Stimulated activated CD4-positive, alpha-beta T cell treated with anti-CD3 and anti-CD28 coated beads, TNF-alpha, amount 100 ng/mL, for 24 hours (primary cell): ENCODE data around the gene HOXB7.

Experiments used
- DNase-seq, 3 experiments: peaks; one replicate each; pipeline ENCODE4 v3.0.0-alpha.2; 2020; ENCODE audit warnings: low read depth in 3 of 3

HOXB7 gene

DNA sequence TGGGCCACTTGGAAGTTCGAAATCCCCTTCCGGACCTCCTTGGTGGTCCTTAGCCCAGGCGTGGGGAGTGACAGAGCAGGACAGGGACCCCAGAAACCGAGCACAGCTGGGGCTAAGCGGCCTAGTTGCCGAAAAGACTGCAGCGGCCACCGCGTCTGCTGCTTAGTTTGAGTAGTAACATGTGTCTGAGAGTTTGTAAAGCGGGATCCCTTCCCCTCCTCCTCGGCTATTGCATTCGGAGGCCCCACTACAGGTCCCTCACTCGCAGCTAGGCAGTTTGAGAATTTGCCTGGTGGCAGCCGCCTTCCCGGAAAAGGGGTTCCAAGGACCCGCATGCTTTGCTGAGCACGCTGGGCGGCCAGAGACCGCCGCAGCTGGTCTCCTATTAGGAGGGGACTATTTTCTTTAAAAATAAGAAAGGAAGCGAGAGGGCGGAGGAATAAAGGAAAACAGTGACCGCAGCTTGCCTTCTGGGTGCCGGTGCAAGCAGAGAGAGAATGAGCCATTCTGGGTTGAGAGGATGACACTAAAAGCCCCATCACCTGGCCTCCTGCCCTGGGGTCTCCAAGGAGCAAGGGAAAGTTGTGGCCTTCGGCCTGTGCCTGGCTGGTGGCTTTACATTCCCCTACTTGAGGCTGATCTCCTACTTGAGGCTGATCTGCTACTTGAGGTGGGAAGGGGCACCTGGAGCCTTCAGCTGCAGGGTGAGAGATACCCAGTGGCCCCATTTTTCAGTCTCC lies 16.1 kb downstream of the HOXB7 start:
- no peak for DNase-seq

- DNase-seq, result peak; percentile 65 to 80 (median 65)
Measured at GRCh38 chr17:48593840-48594537, 16.8 kb downstream of the HOXB7 start.

GRCh38 chr17:48593126-48593829 lies 17.5 kb downstream of the HOXB7 start, which contains the start of gene HOXB5:
Gene HOXB5 (minus strand): TSS chr17:48593779. CDS start chr17:48593682, 97 bp downstream.
- no peak for DNase-seq

DNA sequence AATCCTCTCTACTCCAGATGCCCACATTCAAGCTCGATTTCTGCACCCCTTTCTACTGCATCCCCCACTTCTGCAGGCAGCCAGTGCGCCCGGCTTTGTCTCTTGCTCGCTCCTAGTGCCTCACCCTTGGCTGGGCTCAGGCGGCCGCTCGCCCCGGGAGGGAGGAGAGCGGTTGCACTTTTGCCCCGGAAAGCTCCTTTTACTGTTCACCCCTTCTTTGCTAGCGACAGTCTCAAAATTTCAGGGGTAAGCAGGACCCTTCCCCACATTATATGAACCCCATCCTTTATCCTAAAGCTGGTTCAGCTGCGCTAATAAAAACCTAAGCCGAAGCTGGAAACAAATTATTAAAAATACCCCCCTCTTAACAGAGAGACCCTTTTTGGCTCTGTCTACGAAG lies 18.2 kb downstream of the HOXB7 start:
- no peak for DNase-seq

DNA sequence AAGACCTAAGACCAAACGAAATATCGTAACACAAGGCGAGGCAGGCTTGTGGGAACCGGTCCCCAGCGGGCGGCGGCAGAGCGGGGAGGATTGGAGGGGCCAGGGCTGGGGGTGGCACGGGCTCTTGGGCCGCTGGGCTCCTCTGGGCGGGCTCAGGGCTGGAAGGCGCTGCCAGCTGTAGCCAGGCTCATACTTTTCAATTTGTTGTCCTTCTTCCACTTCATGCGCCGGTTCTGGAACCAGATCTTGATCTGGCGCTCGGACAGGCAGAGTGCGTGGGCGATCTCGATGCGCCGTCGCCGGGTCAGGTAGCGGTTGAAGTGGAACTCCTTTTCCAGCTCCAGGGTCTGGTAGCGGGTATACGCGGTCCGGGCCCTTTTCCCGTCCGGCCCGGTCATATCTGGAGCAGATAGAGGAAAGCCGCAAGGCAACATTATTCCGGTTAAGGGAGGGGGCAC lies 18.7 kb downstream of the HOXB7 start:
- DNase-seq, result no peak

DNA sequence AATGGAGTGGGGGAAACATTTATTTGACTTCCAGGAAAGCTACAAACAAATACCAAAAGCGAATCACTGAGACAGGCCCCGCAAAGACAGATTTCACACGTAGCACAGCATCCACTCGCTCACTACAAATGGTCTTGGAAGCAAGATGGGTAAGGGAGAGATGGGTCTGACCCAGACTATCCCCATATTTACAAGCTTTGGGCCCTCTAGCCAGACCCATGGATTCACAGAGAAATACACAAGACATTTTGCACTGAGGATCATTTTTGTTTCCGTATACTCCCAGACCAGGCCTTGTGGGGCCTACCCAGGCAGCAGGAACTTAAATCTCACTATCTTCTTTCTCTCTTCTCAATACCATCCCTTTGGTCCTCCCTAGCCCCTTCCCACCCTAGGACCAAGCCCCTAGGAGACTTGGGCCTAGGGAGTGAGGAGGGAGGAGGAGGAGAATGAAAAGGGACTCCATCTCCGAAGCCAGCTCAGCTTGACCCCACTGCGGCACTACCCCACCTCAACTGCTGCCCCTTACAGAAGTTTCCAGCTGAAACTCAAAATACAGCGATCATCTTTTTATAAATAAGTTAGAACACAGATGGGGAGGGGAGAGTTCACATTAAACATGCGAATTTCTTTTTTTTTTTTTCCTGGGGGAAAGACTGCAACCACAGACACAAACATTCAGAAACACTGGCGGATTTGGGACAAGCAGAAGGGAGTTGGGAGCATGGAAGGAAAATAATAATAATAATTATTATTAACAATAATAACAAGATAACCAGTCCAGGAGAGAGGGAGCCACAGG lies 19.4 kb downstream of the HOXB7 start:
- no peak for DNase-seq

- DNase-seq, result no peak
Measured at GRCh38 chr17:48590607-48591161, 20.1 kb downstream of the HOXB7 start.

DNA sequence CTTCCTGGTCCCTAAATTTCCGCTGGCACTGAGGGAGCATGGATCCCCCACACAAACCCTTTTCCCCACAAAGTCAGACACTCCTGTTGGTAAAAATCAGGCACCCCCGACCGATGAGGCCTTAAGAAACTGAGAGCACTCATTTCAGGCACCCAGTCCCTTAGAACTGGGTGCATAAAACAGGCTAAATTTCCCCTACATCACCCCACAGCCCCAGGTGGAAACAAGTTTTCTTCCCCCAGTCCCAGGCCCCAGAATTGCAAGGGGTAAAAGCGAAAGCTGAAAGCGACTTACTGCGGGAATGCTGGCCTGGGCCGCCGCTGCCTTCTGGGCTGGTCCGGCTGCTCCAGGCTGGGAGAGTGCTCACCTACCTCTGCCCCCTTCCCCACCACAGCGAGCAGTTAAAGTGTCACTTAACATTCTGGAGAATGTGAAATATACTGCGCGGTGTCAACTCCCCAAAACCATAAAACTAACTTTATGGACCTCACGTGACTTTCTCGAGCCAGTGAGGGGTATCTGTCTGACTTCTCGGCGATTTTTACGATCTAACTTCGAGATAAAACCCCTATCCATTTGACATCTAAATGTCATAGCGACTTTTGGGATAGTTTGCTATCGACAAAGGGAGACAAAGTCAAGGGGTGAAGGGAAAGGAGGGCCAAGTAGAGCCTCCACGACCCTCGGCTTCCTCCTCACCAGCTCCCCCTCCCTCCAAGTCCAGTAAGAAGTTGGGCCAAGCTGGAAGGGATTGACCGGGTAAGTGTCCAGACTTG lies 20.8 kb downstream of the HOXB7 start, which contains the start of gene HOXB3:
TSS of gene HOXB3 (minus strand) at position 411 of the 776 bp plus-strand sequence. CDS start 37,767 bp downstream, outside the sequence.
- no peak for DNase-seq

DNA sequence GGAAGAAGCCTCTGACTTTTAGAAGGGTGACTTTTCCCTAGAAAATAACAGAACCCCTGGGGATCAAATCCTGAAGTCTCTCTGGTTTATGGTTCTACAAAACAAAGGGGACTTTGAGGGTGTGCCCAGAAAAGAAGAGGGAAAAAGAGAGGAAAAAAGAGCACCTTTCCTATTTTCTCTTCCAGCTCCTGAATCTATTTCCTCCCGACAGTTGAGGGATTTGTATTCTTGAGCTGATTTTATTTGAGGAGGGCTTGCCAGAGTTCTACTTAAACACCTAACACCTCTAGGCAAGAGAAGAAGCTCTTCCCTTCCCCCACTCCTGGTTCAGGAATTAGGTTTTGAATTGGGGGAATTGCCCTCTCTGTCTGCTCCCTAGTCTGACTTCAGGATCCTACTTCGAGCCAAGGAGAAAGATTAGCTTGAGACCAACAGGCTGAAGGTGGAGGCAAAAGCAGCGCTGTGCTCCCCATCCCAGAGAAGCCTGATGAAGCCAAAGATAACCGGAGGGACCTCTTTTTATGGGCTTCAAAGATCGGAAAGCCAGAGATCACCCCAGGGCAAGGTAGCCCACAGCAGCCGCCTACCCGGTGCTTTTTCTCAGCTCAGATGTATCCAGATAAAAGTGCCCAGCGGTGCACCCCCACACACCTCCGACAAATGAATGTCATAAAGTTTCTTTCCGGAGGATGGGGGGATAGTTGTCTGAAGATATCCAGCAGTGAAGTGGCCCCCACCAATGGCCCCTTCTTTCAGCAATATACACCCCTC lies 21.6 kb downstream of the HOXB7 start:
- no peak for DNase-seq

DNA sequence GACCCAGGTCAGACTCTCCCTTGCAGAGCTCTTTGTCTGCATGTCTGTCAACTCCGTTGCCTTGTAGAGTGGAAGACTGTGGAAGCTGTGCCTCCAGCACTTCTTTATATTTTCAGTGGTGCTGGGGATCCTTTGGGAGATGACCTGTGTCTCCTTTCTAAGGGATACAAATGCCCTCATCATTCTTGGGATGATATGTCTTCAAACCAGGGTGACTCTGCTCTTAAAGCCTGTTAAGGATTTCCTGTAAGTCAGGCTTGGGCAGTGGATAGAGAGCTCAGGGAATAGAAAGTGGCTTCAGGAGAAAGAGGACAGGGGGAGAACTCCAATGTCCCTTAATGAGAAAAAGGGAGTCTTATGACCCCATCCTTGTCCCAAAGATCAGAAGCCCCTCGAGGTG lies 22.3 kb downstream of the HOXB7 start:
- DNase-seq, result no peak

- DNase-seq, result no peak
Measured at GRCh38 chr17:48588074-48588415, 22.8 kb downstream of the HOXB7 start.

GRCh38 chr17:48587276-48588073 lies 23.3 kb downstream of the HOXB7 start:
- DNase-seq, result no peak

- DNase-seq, result no peak
Measured at GRCh38 chr17:48586355-48587258, 24.2 kb downstream of the HOXB7 start.

DNA sequence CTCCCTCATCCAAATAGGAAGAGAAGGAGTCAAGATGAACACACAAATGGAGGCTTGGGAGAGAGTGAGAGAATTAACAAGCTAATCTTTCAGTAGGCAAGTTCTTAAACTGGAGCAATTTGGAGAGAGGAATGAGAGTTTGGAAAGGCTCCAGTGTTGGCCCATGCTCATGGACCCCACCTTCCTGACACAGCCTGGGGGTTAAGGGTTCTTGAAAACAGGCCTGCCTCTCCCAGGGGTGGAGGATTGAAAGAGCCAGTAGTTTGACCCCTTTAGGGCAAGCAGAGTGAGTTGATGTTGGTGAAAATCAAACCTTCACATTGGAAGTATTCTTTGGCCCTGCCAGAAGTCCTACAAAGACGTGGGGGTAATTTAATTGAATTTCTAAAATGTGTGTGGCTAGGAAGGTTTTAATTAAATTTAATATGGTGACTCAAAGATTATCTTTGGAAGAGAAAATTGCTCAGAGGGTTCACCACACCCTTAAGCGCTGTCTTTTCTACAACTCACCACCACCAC lies 26.5 kb downstream of the HOXB7 start:
- DNase-seq, result no peak

DNA sequence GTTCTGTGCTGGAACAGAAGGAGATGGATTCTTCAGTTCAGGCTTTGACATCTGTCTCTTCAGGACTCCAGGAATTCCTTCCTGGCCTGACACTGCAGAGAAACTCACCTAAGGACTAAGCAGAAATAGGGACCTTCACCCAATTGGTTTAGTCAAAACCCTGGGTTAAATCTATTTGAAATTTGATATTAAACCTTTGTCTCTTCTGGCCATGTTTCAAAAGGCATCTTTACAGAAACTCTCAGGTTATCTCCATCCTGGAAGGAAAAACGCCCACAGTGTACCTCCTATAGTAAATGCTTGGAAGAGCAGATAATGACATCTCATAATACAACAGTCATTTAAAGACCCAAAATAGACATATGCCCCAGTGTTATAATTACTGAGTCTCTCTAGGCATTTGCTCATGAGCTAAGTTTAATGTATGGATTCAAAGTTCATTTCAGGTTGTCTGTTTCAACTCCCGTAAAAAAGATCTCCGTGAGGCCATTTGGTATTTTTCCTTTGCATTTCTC lies 27.1 kb downstream of the HOXB7 start:
- DNase-seq, result no peak

DNA sequence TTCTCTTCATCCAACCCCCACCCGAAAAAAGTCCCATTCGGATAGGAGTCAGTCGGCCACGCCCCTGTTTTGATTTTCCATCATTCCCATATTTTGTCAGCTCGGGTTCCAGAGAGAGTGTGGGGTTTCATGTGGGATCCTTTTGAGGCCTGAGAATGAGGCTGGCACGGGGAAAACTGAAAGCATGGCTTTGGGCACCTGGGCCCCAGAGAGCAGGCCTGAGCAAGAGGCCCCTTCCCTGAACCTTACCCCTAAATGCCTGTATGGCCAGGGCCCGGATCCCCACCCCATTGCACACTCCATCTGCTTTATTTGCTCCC lies 28.1 kb downstream of the HOXB7 start:
- no peak for DNase-seq

DNA sequence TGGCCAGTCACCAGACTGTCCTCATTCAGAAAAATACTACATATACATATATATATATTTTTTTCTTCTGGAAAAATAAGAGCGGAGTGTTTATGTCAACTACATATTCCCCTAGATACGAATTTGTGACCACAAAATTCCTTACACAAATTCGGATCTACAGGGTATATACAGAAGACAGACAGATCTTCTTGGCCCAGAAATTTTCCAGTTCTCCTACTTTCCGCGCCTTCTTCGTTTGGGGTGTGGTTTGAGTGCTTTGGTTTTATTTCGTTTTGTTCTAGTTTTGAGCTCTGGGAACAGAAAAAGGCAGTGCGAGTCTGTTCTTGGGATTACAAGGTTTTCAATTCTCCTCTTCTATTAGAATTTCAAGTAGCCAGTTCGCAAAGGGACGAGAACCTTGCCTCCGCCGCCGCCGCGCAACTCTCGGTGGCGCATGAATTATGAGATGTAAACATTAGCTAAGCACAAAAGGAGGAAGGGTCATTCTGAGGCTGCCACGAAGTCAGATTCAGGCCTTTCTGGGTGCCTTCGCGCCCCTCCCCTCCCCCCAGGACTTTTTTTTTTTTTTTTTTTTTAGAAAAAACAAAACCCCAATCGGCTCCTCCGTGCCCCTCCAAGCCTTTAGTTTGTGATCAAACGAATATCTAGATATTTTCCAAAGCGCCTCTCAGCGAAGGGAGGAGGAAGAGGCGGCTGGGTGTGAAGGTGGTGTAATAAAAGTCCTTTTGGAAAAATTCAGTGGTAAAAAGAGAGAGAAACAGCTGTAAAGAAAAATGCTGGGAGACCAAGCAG lies 30.9 kb downstream of the HOXB7 start:
- DNase-seq, result no peak
